ENCODE results near the gene TAX1BP3.

TAX1BP3 gene

DNA sequence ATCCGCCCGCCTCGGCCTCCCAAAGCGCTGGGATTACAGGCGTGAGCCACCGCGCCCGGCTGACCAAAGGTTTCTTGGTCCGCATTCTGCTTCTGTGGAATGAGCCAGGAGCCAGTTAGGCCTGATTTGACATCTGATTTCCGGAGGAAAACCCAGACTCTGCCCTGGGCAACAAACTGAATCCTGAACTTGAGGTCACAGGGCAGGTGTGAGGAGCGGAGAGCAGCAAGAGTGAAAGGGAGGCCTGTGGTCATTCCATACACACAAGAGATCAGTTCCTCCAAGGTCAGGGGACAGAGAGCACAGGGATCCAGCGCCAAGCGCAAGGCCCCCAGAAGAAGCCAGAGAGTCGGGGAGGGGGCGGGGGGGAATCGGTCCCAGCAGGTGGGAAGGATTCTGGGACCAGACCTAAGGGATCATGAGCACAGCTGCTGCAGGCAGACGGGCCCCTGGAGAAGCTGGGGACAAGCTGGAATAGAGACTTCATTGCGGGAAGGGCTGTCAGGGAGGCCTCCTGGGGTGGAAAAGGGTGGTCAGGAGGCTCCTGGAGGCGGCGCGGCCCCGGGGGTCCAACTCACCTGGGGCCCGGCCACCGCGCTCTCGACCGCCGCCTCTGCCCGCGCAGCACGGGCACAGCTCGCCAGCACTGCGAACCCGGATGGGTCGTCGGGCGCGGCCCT lies 32.8 kb downstream of the TAX1BP3 start:
- Histone ChIP-seq H2BK5ac (ENCODE audit: low read depth, low read length, poor library complexity, severe bottlenecking) (no peak overlapping the region), H2BK15ac (ENCODE audit: low read depth, poor library complexity, severe bottlenecking) (no peak overlapping the region), H3K9me3 (ENCODE audit: control insufficient read depth, low read length) (no peaks in the 10 kb centered on the region), H2AFZ (ENCODE audit: low read depth, low read length) (peak overlapping the region; percentile 88), H3K4me3 (ENCODE audit: insufficient read depth in 1 of 2, low read depth in 1 of 2, low read length in 2 of 2) (peak overlapping the region; percentile 92 to 96), H3K27ac (ENCODE audit: low read length, poor library complexity, severe bottlenecking) (no peak overlapping the region), H3K14ac (ENCODE audit: low read length in 2 of 2) (peak overlapping the region; percentile 63 to 80), H3K4me2 (ENCODE audit: low read length, poor library complexity, severe bottlenecking) (peak overlapping the region; percentile 54), H3K27me3 (ENCODE audit: control insufficient read depth in 1 of 2, insufficient read depth in 1 of 2, low read length in 2 of 2) (no peaks in the 10 kb centered on the region), H3K79me1 (replicated peaks; ENCODE audit: low read length, poor library complexity, severe bottlenecking) (peaks cover 35% of the 10 kb centered on the region), H3K9ac (ENCODE audit: low read length) (peak overlapping the region; percentile 95), H2BK120ac (ENCODE audit: low read depth, low read length) (no peak overlapping the region), H3K23ac (ENCODE audit: low read length in 2 of 2) (peak overlapping the region; percentile 44 to 54), H2BK12ac (ENCODE audit: low read length in 2 of 2) (no peak overlapping the region), H4K8ac (ENCODE audit: low read length) (peak overlapping the region; percentile 95), H3K36me3 (ENCODE audit: control insufficient read depth in 1 of 2, insufficient read depth in 2 of 2, low read depth in 1 of 2, low read length in 2 of 2) (peaks cover 15 to 16% of the 10 kb centered on the region in 2 experiments), H2AK5ac (ENCODE audit: low read length, severe bottlenecking) (no peak overlapping the region), H3K4ac (ENCODE audit: low read depth in 1 of 2, low read length in 2 of 2) (peak overlapping the region; percentile 72 to 84), H4K91ac (ENCODE audit: low read length) (peak overlapping the region; percentile 41), H3K4me1 (ENCODE audit: control insufficient read depth, insufficient read depth, low read depth, low read length) (peaks cover 13% of the 10 kb centered on the region), H3K18ac (ENCODE audit: low read depth in 1 of 2, low read length in 2 of 2) (peak overlapping the region; percentile 50 to 79)
- WGBS = 44% methylated on average over 22 of the region's 38 CpGs
- DNase-seq = no peak

DNA sequence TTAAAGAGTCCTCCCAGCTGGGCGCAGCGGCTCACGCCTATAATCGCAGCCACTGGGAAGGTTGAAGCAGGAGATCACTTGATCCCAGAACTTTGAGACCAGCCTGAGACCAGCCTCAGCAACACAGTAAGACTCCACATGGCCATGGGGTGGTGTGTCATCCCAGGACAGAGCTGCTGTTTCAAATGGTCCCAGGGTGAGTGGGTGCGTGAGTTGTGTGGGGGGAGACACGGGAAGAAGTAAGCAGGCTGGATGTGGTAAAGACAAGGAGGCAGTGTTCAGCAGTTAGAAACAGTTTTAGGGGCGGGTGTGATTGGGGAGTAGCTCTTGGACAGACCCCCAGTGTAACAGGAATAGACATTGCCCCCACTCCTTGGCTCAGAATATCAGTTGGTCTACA lies 36.1 kb downstream of the TAX1BP3 start:
- Histone ChIP-seq H2AK5ac (ENCODE audit: low read length, severe bottlenecking) (no peak overlapping the region), H3K36me3 (ENCODE audit: control insufficient read depth in 1 of 2, insufficient read depth in 2 of 2, low read depth in 1 of 2, low read length in 2 of 2) (peaks cover 31 to 33% of the 10 kb centered on the region in 2 experiments), H3K4me1 (ENCODE audit: control insufficient read depth, insufficient read depth, low read depth, low read length) (peaks cover 11% of the 10 kb centered on the region), H3K9ac (ENCODE audit: low read length) (no peak overlapping the region), H2BK120ac (ENCODE audit: low read depth, low read length) (no peak overlapping the region), H3K23ac (ENCODE audit: low read length in 2 of 2) (peak overlapping the region in 1 of 2 experiments; percentile 31), H3K4me3 (ENCODE audit: insufficient read depth in 1 of 2, low read depth in 1 of 2, low read length in 2 of 2) (no peak overlapping the region), H2AFZ (ENCODE audit: low read depth, low read length) (no peak overlapping the region), H2BK12ac (ENCODE audit: low read length in 2 of 2) (no peak overlapping the region), H3K14ac (ENCODE audit: low read length in 2 of 2) (no peak overlapping the region), H2BK15ac (ENCODE audit: low read depth, poor library complexity, severe bottlenecking) (no peak overlapping the region), H3K9me3 (ENCODE audit: control insufficient read depth, low read length) (no peaks in the 10 kb centered on the region), H3K4ac (ENCODE audit: low read depth in 1 of 2, low read length in 2 of 2) (no peak overlapping the region), H3K4me2 (ENCODE audit: low read length, poor library complexity, severe bottlenecking) (no peak overlapping the region), H4K91ac (ENCODE audit: low read length) (no peak overlapping the region), H3K27ac (ENCODE audit: low read length, poor library complexity, severe bottlenecking) (no peak overlapping the region), H3K27me3 (ENCODE audit: control insufficient read depth in 1 of 2, insufficient read depth in 1 of 2, low read length in 2 of 2) (no peaks in the 10 kb centered on the region), H3K79me1 (replicated peaks; ENCODE audit: low read length, poor library complexity, severe bottlenecking) (peaks cover 39% of the 10 kb centered on the region), H4K8ac (ENCODE audit: low read length) (no peak overlapping the region), H3K18ac (ENCODE audit: low read depth in 1 of 2, low read length in 2 of 2) (no peak overlapping the region), H2BK5ac (ENCODE audit: low read depth, low read length, poor library complexity, severe bottlenecking) (no peak overlapping the region)
- 98% methylated on average over 7 of the region's 7 CpGs for WGBS
- no peak for DNase-seq

DNA sequence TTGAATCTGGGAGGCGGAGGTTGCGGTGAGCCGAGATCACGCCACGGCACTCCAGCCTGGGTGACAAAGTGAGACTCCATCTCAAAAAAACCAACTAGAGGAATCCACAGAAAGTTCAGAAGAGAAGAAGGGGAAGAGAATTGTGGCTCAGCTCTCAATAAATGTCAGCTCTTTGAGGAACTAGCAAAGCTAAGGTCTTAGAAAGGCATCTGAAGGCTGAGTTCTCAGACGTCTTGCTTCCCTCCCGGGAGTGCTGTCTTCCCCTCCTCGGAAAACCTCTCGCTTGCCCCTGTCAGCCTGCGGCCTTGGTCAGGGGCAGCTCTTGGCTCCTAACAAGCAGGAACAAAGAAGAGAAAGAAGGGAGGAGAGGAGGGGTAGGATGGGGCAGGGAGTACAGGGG lies 37.6 kb downstream of the TAX1BP3 start:
- WGBS = 94% methylated on average over 7 of the region's 10 CpGs
- Histone ChIP-seq H3K14ac (ENCODE audit: low read length in 2 of 2) (no peak overlapping the region), H2BK15ac (ENCODE audit: low read depth, poor library complexity, severe bottlenecking) (no peak overlapping the region)

DNA sequence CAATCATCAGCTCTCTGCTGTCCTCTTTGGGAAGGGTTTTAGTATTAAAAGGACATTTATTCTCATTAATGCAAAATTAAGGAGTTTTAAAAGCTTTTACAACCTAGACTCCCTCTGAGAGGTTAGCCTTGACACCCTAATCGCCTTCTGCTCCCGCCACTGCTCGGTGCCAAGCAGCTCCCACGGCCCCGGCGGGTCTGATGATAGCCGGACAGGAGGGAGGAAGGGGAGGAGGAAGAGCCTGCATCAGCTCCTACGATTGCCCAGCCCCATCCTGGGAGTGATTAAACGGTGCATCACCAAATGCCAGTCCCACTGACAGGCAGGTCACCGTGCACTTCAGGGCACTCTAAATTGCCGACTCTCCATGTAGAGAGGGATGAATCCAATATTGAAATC lies 40.6 kb downstream of the TAX1BP3 start:
- no peak overlapping the region for H3K4ac ChIP-seq (ENCODE audit: low read depth in 1 of 2, low read length in 2 of 2)
- no peak overlapping the region for H2BK120ac ChIP-seq (ENCODE audit: low read depth, low read length)
- no peak overlapping the region for H2BK5ac ChIP-seq (ENCODE audit: low read depth, low read length, poor library complexity, severe bottlenecking)
- no peak for DNase-seq
- H2BK15ac ChIP-seq (ENCODE audit: low read depth, poor library complexity, severe bottlenecking) = no peak overlapping the region
- peaks cover 6% of the 10 kb centered on the region for H3K4me1 ChIP-seq (ENCODE audit: control insufficient read depth, insufficient read depth, low read depth, low read length)
- H3K4me2 ChIP-seq (ENCODE audit: low read length, poor library complexity, severe bottlenecking) = no peak overlapping the region
- no peaks in the 10 kb centered on the region for H3K9me3 ChIP-seq (ENCODE audit: control insufficient read depth, low read length)
- no peak overlapping the region for H4K91ac ChIP-seq (ENCODE audit: low read length)
- H3K18ac ChIP-seq (ENCODE audit: low read depth in 1 of 2, low read length in 2 of 2) = no peak overlapping the region
- H3K4me3 ChIP-seq (ENCODE audit: insufficient read depth in 1 of 2, low read depth in 1 of 2, low read length in 2 of 2) = no peak overlapping the region
- WGBS = 99% methylated on average over 9 of the region's 11 CpGs
- H3K79me1 ChIP-seq (replicated peaks; ENCODE audit: low read length, poor library complexity, severe bottlenecking) = peaks cover 34% of the 10 kb centered on the region
- H3K14ac ChIP-seq (ENCODE audit: low read length in 2 of 2) = no peak overlapping the region
- peaks cover 51 to 71% of the 10 kb centered on the region in 2 experiments for H3K36me3 ChIP-seq (ENCODE audit: control insufficient read depth in 1 of 2, insufficient read depth in 2 of 2, low read depth in 1 of 2, low read length in 2 of 2)
- no peaks in the 10 kb centered on the region for H3K27me3 ChIP-seq (ENCODE audit: control insufficient read depth in 1 of 2, insufficient read depth in 1 of 2, low read length in 2 of 2)
- H3K9ac ChIP-seq (ENCODE audit: low read length) = no peak overlapping the region
- no peak overlapping the region for H2BK12ac ChIP-seq (ENCODE audit: low read length in 2 of 2)
- H3K23ac ChIP-seq (ENCODE audit: low read length in 2 of 2) = no peak overlapping the region
- H3K27ac ChIP-seq (ENCODE audit: low read length, poor library complexity, severe bottlenecking) = no peak overlapping the region
- no peak overlapping the region for H4K8ac ChIP-seq (ENCODE audit: low read length)
- H2AFZ ChIP-seq (ENCODE audit: low read depth, low read length) = no peak overlapping the region
- no peak overlapping the region for H2AK5ac ChIP-seq (ENCODE audit: low read length, severe bottlenecking)

More for the DNA sequence above, 37.6 kb downstream of the TAX1BP3 start:
- Histone ChIP-seq H3K4ac (ENCODE audit: low read depth in 1 of 2, low read length in 2 of 2) (no peak overlapping the region), H3K18ac (ENCODE audit: low read depth in 1 of 2, low read length in 2 of 2) (no peak overlapping the region), H3K4me3 (ENCODE audit: insufficient read depth in 1 of 2, low read depth in 1 of 2, low read length in 2 of 2) (no peak overlapping the region), H3K27ac (ENCODE audit: low read length, poor library complexity, severe bottlenecking) (no peak overlapping the region), H2AK5ac (ENCODE audit: low read length, severe bottlenecking) (no peak overlapping the region), H3K4me1 (ENCODE audit: control insufficient read depth, insufficient read depth, low read depth, low read length) (peaks cover 11% of the 10 kb centered on the region), H3K23ac (ENCODE audit: low read length in 2 of 2) (no peak overlapping the region), H2BK12ac (ENCODE audit: low read length in 2 of 2) (no peak overlapping the region), H4K8ac (ENCODE audit: low read length) (no peak overlapping the region), H3K36me3 (ENCODE audit: control insufficient read depth in 1 of 2, insufficient read depth in 2 of 2, low read depth in 1 of 2, low read length in 2 of 2) (peaks cover 31 to 44% of the 10 kb centered on the region in 2 experiments), H3K79me1 (replicated peaks; ENCODE audit: low read length, poor library complexity, severe bottlenecking) (peaks cover 36% of the 10 kb centered on the region), H2BK5ac (ENCODE audit: low read depth, low read length, poor library complexity, severe bottlenecking) (no peak overlapping the region), H4K91ac (ENCODE audit: low read length) (no peak overlapping the region), H2AFZ (ENCODE audit: low read depth, low read length) (no peak overlapping the region), H3K9me3 (ENCODE audit: control insufficient read depth, low read length) (no peaks in the 10 kb centered on the region), H3K4me2 (ENCODE audit: low read length, poor library complexity, severe bottlenecking) (no peak overlapping the region), H3K27me3 (ENCODE audit: control insufficient read depth in 1 of 2, insufficient read depth in 1 of 2, low read length in 2 of 2) (no peaks in the 10 kb centered on the region), H3K9ac (ENCODE audit: low read length) (peak overlapping the region; percentile 15), H2BK120ac (ENCODE audit: low read depth, low read length) (no peak overlapping the region)
- no peak for DNase-seq

Measured in mesenchymal stem cell (in vitro differentiated cells and primary cell).